ENCODE measurements around the gene CREBBP.
"Not testable (repeated sequence)": the region's sequence is repeated elsewhere in the genome, so short reads cannot be mapped to it uniquely, and the experiment has no call there.

Gene CREBBP

GRCh38 chr16:3915426-3916260, 35.1 kb upstream of the CREBBP start:
- H3K4me3 Mint-ChIP-seq = no peak overlapping the region
- H3K27me3 Mint-ChIP-seq (ENCODE audit: low read depth) = peaks cover 13% of the 10 kb centered on the region
- peaks cover 5% of the 10 kb centered on the region for H3K36me3 Mint-ChIP-seq (ENCODE audit: low read depth)
- H3K4me1 Mint-ChIP-seq = no peaks in the 10 kb centered on the region
- H3K9me3 Mint-ChIP-seq = peaks cover 19% of the 10 kb centered on the region
- no peak for TF ChIP-seq CTCF (IDR thresholded peaks at IDR 0.05; ENCODE audit: unreplicated experiment in 3 of 3)
- no peak overlapping the region for H3K27ac Mint-ChIP-seq

GRCh38 chr16:3912897-3913296, 32.4 kb upstream of the CREBBP start:
- Mint-ChIP-seq H3K27ac (no peak overlapping the region), H3K4me1 (no peaks in the 10 kb centered on the region)

GRCh38 chr16:3912373-3912772, 31.9 kb upstream of the CREBBP start:
- TF ChIP-seq CTCF (IDR thresholded peaks at IDR 0.05; ENCODE audit: unreplicated experiment in 3 of 3) = no peak
- Mint-ChIP-seq H3K27ac (no peak overlapping the region), H3K9me3 (peaks cover 2% of the 10 kb centered on the region), H3K27me3 (ENCODE audit: low read depth) (peaks cover 13% of the 10 kb centered on the region), H3K4me3 (no peak overlapping the region), H3K36me3 (ENCODE audit: low read depth) (no peaks in the 10 kb centered on the region), H3K4me1 (no peaks in the 10 kb centered on the region)

More at GRCh38 chr16:3912897-3913296, 32.4 kb upstream of the CREBBP start:
- H3K27me3 Mint-ChIP-seq (ENCODE audit: low read depth) = peaks cover 13% of the 10 kb centered on the region
- H3K36me3 Mint-ChIP-seq (ENCODE audit: low read depth) = no peaks in the 10 kb centered on the region
- TF ChIP-seq CTCF (IDR thresholded peaks at IDR 0.05; ENCODE audit: unreplicated experiment in 3 of 3) = no peak
- H3K9me3 Mint-ChIP-seq = peaks cover 2% of the 10 kb centered on the region
- H3K4me3 Mint-ChIP-seq = no peak overlapping the region

- peaks cover 13% of the 10 kb centered on the region for H3K27me3 Mint-ChIP-seq (ENCODE audit: low read depth)
- not testable (repeated sequence) for H3K9me3 Mint-ChIP-seq; H3K4me3 Mint-ChIP-seq; H3K36me3 Mint-ChIP-seq (ENCODE audit: low read depth); H3K4me1 Mint-ChIP-seq; H3K27ac Mint-ChIP-seq
Observed at GRCh38 chr16:3911741-3912140, 31.2 kb upstream of the CREBBP start.

GRCh38 chr16:3909791-3910583, 29.5 kb upstream of the CREBBP start:
- H3K4me3 Mint-ChIP-seq = no peak overlapping the region
- H3K27me3 Mint-ChIP-seq (ENCODE audit: low read depth) = peaks cover 13% of the 10 kb centered on the region
- H3K27ac Mint-ChIP-seq = no peak overlapping the region
- no peaks in the 10 kb centered on the region for H3K4me1 Mint-ChIP-seq
- H3K36me3 Mint-ChIP-seq (ENCODE audit: low read depth) = no peaks in the 10 kb centered on the region
- H3K9me3 Mint-ChIP-seq = no peaks in the 10 kb centered on the region
- no peak for TF ChIP-seq CTCF (IDR thresholded peaks at IDR 0.05; ENCODE audit: unreplicated experiment in 3 of 3)

GRCh38 chr16:3908951-3909437, 28.5 kb upstream of the CREBBP start:
- no peak overlapping the region for H3K27ac Mint-ChIP-seq
- no peaks in the 10 kb centered on the region for H3K9me3 Mint-ChIP-seq
- H3K4me3 Mint-ChIP-seq = no peak overlapping the region
- H3K4me1 Mint-ChIP-seq = no peaks in the 10 kb centered on the region
- no peak for TF ChIP-seq CTCF (IDR thresholded peaks at IDR 0.05; ENCODE audit: unreplicated experiment in 3 of 3)
- H3K36me3 Mint-ChIP-seq (ENCODE audit: low read depth) = no peaks in the 10 kb centered on the region
- peaks cover 10% of the 10 kb centered on the region for H3K27me3 Mint-ChIP-seq (ENCODE audit: low read depth)
